ENCODE data around the gene TNNC2.
A peak's percentile ranks its signal among the peaks of the same experiment; 100 is the strongest.

GRCh38 chr20:45812157-45813005 lies 14.7 kb downstream of the TNNC2 start, which contains the start of gene UBE2C:
- TF ChIP-seq POLR2A (IDR thresholded peaks at IDR 0.05; ENCODE audit: low read depth, low read length), result peak; percentile 66; the same call in 1 of the 2 replicates
- TF ChIP-seq POLR2AphosphoS5 (IDR thresholded peaks at IDR 0.05; ENCODE audit: low read depth, low read length), result 0 out of 2 replicates have a peak, but pooled peaks have one; percentile 43
- no peak for TF ChIP-seq SPI1 (IDR thresholded peaks at IDR 0.05; ENCODE audit: low read depth, low read length)
- no peak for TF ChIP-seq TAF1 (IDR thresholded peaks at IDR 0.05; ENCODE audit: low read depth, low read length)

All from GM12891 (cell line).